H9 (cell line): Measurements from ENCODE around the gene LPCAT3. TPM values are rescaled to one million over a fixed set of nuclear protein-coding genes. Genes with fewer than 3 reads are reported as not detected.
"Not testable (repeated sequence)": the region's sequence is repeated elsewhere in the genome, so short reads cannot be mapped to it uniquely, and the experiment has no call there.

ENCODE experiments used
- DNase-seq: peaks from one replicate; pipeline ENCODE4 v3.0.0-alpha.2; 2017
- H2AFZ ChIP-seq: one replicate; pipeline ENCODE4 v1.6.1; 2013; ENCODE audit warnings: mild to moderate bottlenecking, low read length, control low read depth, moderate library complexity
- H2AK5ac ChIP-seq: 2 replicates; pipeline ENCODE4 v1.6.1; 2013; ENCODE audit warnings: low read length, control low read depth, mixed read lengths; ENCODE audit not compliant: insufficient read length
- H2BK120ac ChIP-seq: one replicate; pipeline ENCODE4 v1.6.1; 2013; ENCODE audit warnings: low read depth, mild to moderate bottlenecking, low read length, control low read depth, inconsistent platforms; ENCODE audit not compliant: poor library complexity, severe bottlenecking
- H2BK12ac ChIP-seq: 2 replicates; pipeline ENCODE4 v1.6.1; 2013; ENCODE audit warnings: low read length, control low read depth, mixed read lengths, low read depth; ENCODE audit not compliant: insufficient read length
- H2BK15ac ChIP-seq: 2 replicates; pipeline ENCODE4 v1.6.1; 2013; ENCODE audit warnings: low read depth, low read length, control low read depth
- H2BK20ac ChIP-seq: one replicate; pipeline ENCODE4 v1.6.1; 2013; ENCODE audit warnings: low read depth, mild to moderate bottlenecking, low read length, control low read depth, inconsistent platforms; ENCODE audit not compliant: poor library complexity, severe bottlenecking
- H2BK5ac ChIP-seq: 2 replicates; pipeline ENCODE4 v1.6.1; 2013; ENCODE audit warnings: low read length, control low read depth, mixed read lengths; ENCODE audit not compliant: insufficient read length
- H3K14ac ChIP-seq: 2 replicates; pipeline ENCODE4 v1.6.1; 2013; ENCODE audit warnings: low read length, control low read depth; ENCODE audit not compliant: insufficient read depth
- H3K18ac ChIP-seq: 2 replicates; pipeline ENCODE4 v1.6.1; 2013; ENCODE audit warnings: low read depth, mild to moderate bottlenecking, mixed read lengths, low read length, control low read depth; ENCODE audit not compliant: insufficient read length
- H3K23ac ChIP-seq: 2 replicates; pipeline ENCODE4 v1.6.1; 2013; ENCODE audit warnings: low read length, control low read depth, mixed read lengths, low read depth; ENCODE audit not compliant: insufficient read length
- H3K23me2 ChIP-seq: 2 replicates; pipeline ENCODE4 v1.6.1; 2013; ENCODE audit warnings: low read depth, mild to moderate bottlenecking, mixed read lengths, low read length, control low read depth; ENCODE audit not compliant: insufficient read length, poor library complexity, severe bottlenecking
- H3K27ac ChIP-seq: 2 replicates; pipeline ENCODE4 v1.5.1; 2013; ENCODE audit warnings: low read length, control low read depth, mixed read lengths, low read depth; ENCODE audit not compliant: insufficient read length
- H3K27me3 ChIP-seq: 2 replicates; pipeline ENCODE4 v1.6.1; 2013; ENCODE audit warnings: low read length, control low read depth, inconsistent platforms; ENCODE audit not compliant: insufficient read depth
- H3K4ac ChIP-seq: 2 replicates; pipeline ENCODE4 v1.6.1; 2013; ENCODE audit warnings: low read depth, mild to moderate bottlenecking, control low read depth, inconsistent platforms, low read length, moderate library complexity
- H3K4me1 ChIP-seq: 2 replicates; pipeline ENCODE4 v1.6.1; 2013; ENCODE audit warnings: low read length, control low read depth, inconsistent platforms; ENCODE audit not compliant: insufficient read depth
- H3K4me2 ChIP-seq: 2 replicates; pipeline ENCODE4 v1.6.1; 2013; ENCODE audit warnings: low read length, control low read depth, mixed read lengths; ENCODE audit not compliant: insufficient read length, insufficient read depth
- H3K56ac ChIP-seq: 2 replicates; pipeline ENCODE4 v1.6.1; 2013; ENCODE audit warnings: low read depth, mild to moderate bottlenecking, mixed read lengths, low read length, control low read depth; ENCODE audit not compliant: insufficient read length
- H3K79me1 ChIP-seq: 2 replicates; pipeline ENCODE4 v1.6.1; 2013; ENCODE audit warnings: low read depth, mild to moderate bottlenecking, moderate library complexity, low read length, control low read depth, inconsistent platforms; ENCODE audit not compliant: insufficient read depth, poor library complexity, severe bottlenecking
- H3K79me2 ChIP-seq: 2 replicates; pipeline ENCODE4 v1.6.1; 2013; ENCODE audit warnings: low read length, control low read depth, inconsistent platforms; ENCODE audit not compliant: insufficient read depth
- H3K9ac ChIP-seq: 2 replicates; pipeline ENCODE4 v1.6.1; 2013; ENCODE audit warnings: low read length, control low read depth, mixed read lengths; ENCODE audit not compliant: insufficient read length; ENCODE audit errors: extremely low read depth
- H3K9me3 ChIP-seq: one replicate; pipeline ENCODE4 v1.6.1; 2013; ENCODE audit warnings: low read depth, low read length, inconsistent platforms; ENCODE audit not compliant: control insufficient read depth
- H3T11ph ChIP-seq: one replicate; pipeline ENCODE4 v1.6.1; 2013; ENCODE audit warnings: mild to moderate bottlenecking, low read length, control low read depth, inconsistent platforms
- H4K20me1 ChIP-seq: one replicate; pipeline ENCODE4 v1.6.1; 2013; ENCODE audit not compliant: control insufficient read depth, insufficient read length, insufficient read depth
- H4K5ac ChIP-seq: 2 replicates; pipeline ENCODE4 v1.6.1; 2013; ENCODE audit warnings: low read depth, mild to moderate bottlenecking, mixed read lengths, low read length, control low read depth; ENCODE audit not compliant: insufficient read length
- H4K8ac ChIP-seq: replicated peaks from 2 replicates; pipeline ENCODE4 v1.6.1; 2013; ENCODE audit warnings: low read length, control low read depth, mixed read lengths, low read depth; ENCODE audit not compliant: insufficient read length
- H4K91ac ChIP-seq: 2 replicates; pipeline ENCODE4 v1.6.1; 2013; ENCODE audit warnings: low read depth, mild to moderate bottlenecking, moderate library complexity, mixed read lengths, low read length, control low read depth; ENCODE audit not compliant: insufficient read length
- H3K27ac Mint-ChIP-seq, 3 experiments: 2 replicates in 2 of 3; 3 replicates in 1 of 3; pipeline ENCODE4 v1.8.0; 2020 to 2021; ENCODE audit warnings: mixed read lengths in 3 of 3, mild to moderate bottlenecking in 1 of 3, moderate library complexity in 1 of 3
- H3K27me3 Mint-ChIP-seq: 2 replicates; pipeline ENCODE4 v1.8.0; 2021; ENCODE audit warnings: low read depth, mild to moderate bottlenecking, moderate library complexity, mixed read lengths
- H3K36me3 Mint-ChIP-seq, 3 experiments: 2 replicates in 2 of 3; 3 replicates in 1 of 3; pipeline ENCODE4 v1.8.0; 2020 to 2021; ENCODE audit warnings: low read depth in 3 of 3, mixed read lengths in 3 of 3; ENCODE audit not compliant: insufficient read depth in 1 of 3
- H3K4me1 Mint-ChIP-seq, 2 experiments: 2 replicates each; pipeline ENCODE4 v1.8.0; 2020; ENCODE audit warnings: mixed read lengths in 2 of 2
- H3K4me3 Mint-ChIP-seq, 2 experiments: 2 replicates in 1 of 2; 3 replicates in 1 of 2; pipeline ENCODE4 v1.8.0; 2020 to 2021; ENCODE audit warnings: mild to moderate bottlenecking in 2 of 2, mixed read lengths in 2 of 2, moderate library complexity in 1 of 2
- H3K9me3 Mint-ChIP-seq, 2 experiments: 2 replicates in 1 of 2; 3 replicates in 1 of 2; pipeline ENCODE4 v1.8.0; 2020; ENCODE audit warnings: mild to moderate bottlenecking in 2 of 2, mixed read lengths in 2 of 2, moderate library complexity in 1 of 2
- WGBS: extraction: QIAGEN DNeasy Blood & Tissue Kit; methylation state at CpG from one replicate; pipeline ENCODE4 v1.1.7; 2013; ENCODE audit warnings: missing lambda C conversion rate, low lambda C conversion rate, mixed read lengths; ENCODE audit not compliant: insufficient read length; ENCODE audit errors: extremely low coverage; 5-methylcytosine and 5-hydroxymethylcytosine counted together
- total RNA-seq: library from RNA; stranded (reverse); gene quantifications from 2 replicates; pipeline ENCODE4 v1.2.1, GENCODE V29; 2021
- TF ChIP-seq, protein P1 (sequence below): fragments of 200-600 bp; sonication (generic); conservative IDR thresholded peaks from 3 replicates; pipeline ENCODE4 v1.8.0; 2021; ENCODE audit warnings: antibody characterized with exemption, mild to moderate bottlenecking

LPCAT3 gene
- total RNA-seq, 1 experiment from 2014 or later = 47.7 TPM

DNA sequence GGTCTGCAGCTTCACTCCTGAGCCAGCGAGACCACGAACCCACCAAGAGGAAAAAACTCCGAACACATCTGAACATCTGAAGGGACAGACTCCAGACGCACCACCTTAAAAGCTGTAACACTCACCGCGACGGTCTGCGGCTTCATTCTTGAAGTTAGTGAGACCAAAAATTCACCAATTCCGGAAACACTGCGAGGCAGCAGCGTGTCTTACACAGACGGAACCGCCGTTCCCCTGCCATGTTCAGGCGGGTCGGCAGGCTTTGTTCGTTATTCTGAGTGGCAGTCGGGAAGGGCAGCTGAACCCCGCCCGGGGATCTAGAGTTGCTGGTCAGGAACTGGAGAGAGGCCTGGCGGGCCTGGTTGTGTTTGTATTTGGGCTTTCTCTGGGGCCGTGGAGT, 20.3 kb upstream of the LPCAT3 start:
- H3K4me1 Mint-ChIP-seq = peaks cover 16 to 18% of the 10 kb centered on the region in 2 experiments
- WGBS = no CpG with 5 or more reads among the region's 22 CpGs
- H2AK5ac ChIP-seq = no peak overlapping the region
- H3K4me1 ChIP-seq = peaks cover 3% of the 10 kb centered on the region; the same call in 1 of the 2 replicates
- H4K91ac ChIP-seq = no peak overlapping the region
- no peak overlapping the region for H3K4ac ChIP-seq
- H2AFZ ChIP-seq = no peak overlapping the region
- no peaks in the 10 kb centered on the region for H4K20me1 ChIP-seq
- no peak overlapping the region for H4K5ac ChIP-seq
- H3K23ac ChIP-seq = no peak overlapping the region
- TF ChIP-seq, protein P1, sequence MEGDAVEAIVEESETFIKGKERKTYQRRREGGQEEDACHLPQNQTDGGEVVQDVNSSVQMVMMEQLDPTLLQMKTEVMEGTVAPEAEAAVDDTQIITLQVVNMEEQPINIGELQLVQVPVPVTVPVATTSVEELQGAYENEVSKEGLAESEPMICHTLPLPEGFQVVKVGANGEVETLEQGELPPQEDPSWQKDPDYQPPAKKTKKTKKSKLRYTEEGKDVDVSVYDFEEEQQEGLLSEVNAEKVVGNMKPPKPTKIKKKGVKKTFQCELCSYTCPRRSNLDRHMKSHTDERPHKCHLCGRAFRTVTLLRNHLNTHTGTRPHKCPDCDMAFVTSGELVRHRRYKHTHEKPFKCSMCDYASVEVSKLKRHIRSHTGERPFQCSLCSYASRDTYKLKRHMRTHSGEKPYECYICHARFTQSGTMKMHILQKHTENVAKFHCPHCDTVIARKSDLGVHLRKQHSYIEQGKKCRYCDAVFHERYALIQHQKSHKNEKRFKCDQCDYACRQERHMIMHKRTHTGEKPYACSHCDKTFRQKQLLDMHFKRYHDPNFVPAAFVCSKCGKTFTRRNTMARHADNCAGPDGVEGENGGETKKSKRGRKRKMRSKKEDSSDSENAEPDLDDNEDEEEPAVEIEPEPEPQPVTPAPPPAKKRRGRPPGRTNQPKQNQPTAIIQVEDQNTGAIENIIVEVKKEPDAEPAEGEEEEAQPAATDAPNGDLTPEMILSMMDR = no peak
- no peak overlapping the region for H4K8ac ChIP-seq
- no peaks in the 10 kb centered on the region for H3K27me3 ChIP-seq
- H3K79me2 ChIP-seq = no peaks in the 10 kb centered on the region
- H3K27me3 Mint-ChIP-seq = no peaks in the 10 kb centered on the region; the same call in 1 of the 2 replicates
- H3K9me3 Mint-ChIP-seq = peaks cover 2 to 3% of the 10 kb centered on the region in 2 experiments; a peak in 3 of 5 replicates
- no peak overlapping the region for H3K56ac ChIP-seq
- H3K9me3 ChIP-seq = no peaks in the 10 kb centered on the region
- no peak overlapping the region for H3T11ph ChIP-seq
- no peak overlapping the region for H3K27ac ChIP-seq
- no peak overlapping the region for H2BK15ac ChIP-seq
- no peak overlapping the region for H3K4me3 Mint-ChIP-seq
- no peak overlapping the region for H2BK20ac ChIP-seq
- no peak overlapping the region for H2BK120ac ChIP-seq
- no peak overlapping the region for H3K4me2 ChIP-seq
- no peak overlapping the region for H2BK12ac ChIP-seq
- no peaks in the 10 kb centered on the region for H3K23me2 ChIP-seq
- no peak overlapping the region for H3K27ac Mint-ChIP-seq
- no peak overlapping the region for H3K18ac ChIP-seq
- no peak overlapping the region for H3K9ac ChIP-seq
- no peak overlapping the region for H2BK5ac ChIP-seq
- H3K14ac ChIP-seq = no peak overlapping the region
- no peaks in the 10 kb centered on the region for H3K79me1 ChIP-seq
- DNase-seq = no peak
- H3K36me3 Mint-ChIP-seq = peaks cover 0 to 3% (median 0%) of the 10 kb centered on the region in 3 experiments; a peak in 1 of 7 replicates

DNA sequence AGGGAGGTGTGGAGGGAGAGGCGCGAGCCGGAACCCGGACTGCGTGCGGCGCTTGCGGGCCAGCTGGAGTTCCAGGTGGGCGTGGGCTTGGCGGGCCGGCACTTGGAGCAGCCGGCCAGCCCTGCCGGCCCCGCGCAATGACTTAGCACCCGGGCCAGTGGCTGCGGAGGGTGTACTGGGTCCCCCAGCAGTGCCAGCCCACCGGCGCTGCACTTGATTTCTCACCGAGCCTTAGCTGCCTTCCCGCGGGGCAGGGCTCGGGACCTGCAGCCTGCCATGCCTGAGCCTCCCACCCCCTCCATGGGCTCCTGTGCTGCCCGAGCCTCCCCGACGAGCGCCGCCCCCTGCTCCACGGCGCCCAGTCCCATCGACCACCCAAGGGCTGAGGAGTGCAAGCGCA, 19.1 kb upstream of the LPCAT3 start:
- H4K20me1 ChIP-seq, H3K56ac ChIP-seq, H4K8ac ChIP-seq, H2BK15ac ChIP-seq, H3K36me3 Mint-ChIP-seq, H3K27me3 Mint-ChIP-seq, DNase-seq, H3K23me2 ChIP-seq, H3K27ac ChIP-seq, H2BK12ac ChIP-seq, H3K4me1 ChIP-seq, H3K14ac ChIP-seq, H3K9me3 Mint-ChIP-seq, H3K23ac ChIP-seq, H3K27ac Mint-ChIP-seq, H3K9me3 ChIP-seq, H2AK5ac ChIP-seq, H3T11ph ChIP-seq, H2BK120ac ChIP-seq, H3K27me3 ChIP-seq, H2BK5ac ChIP-seq, H3K4ac ChIP-seq, H3K4me2 ChIP-seq, H2BK20ac ChIP-seq, H4K5ac ChIP-seq, H3K79me2 ChIP-seq, H3K4me3 Mint-ChIP-seq, H3K18ac ChIP-seq, H3K9ac ChIP-seq, H2AFZ ChIP-seq, H3K79me1 ChIP-seq, H4K91ac ChIP-seq: not testable (repeated sequence)
- peaks cover 13 to 16% of the 10 kb centered on the region in 2 experiments for H3K4me1 Mint-ChIP-seq
- no CpG with 5 or more reads among the region's 32 CpGs for WGBS
